HFF-Myc (cell line): ENCODE results near the gene TMEM243.

Experiments
- DNase-seq: peaks from one replicate; pipeline ENCODE4 v3.0.0-alpha.2; 2011; ENCODE audit warnings: low read depth; ENCODE audit errors: extremely low read depth
- H3K4me3 ChIP-seq: replicated peaks from 2 replicates; pipeline ENCODE4 v1.5.1; 2011; ENCODE audit warnings: low read depth, mild to moderate bottlenecking, control low read depth, low read length
- CTCF ChIP-seq: IDR thresholded peaks from 2 replicates; pipeline ENCODE4 v1.5.1; 2012; ENCODE audit warnings: mild to moderate bottlenecking, low read depth, low read length, control low read depth; ENCODE audit errors: missing control alignments

The TMEM243 gene

GRCh38 chr7:87220026-87220733 is 648 bp upstream of the TMEM243 start:
- peak overlapping the region; percentile 87 for H3K4me3 ChIP-seq
- DNase-seq: peak; percentile 20
- no peak for TF ChIP-seq CTCF

DNA sequence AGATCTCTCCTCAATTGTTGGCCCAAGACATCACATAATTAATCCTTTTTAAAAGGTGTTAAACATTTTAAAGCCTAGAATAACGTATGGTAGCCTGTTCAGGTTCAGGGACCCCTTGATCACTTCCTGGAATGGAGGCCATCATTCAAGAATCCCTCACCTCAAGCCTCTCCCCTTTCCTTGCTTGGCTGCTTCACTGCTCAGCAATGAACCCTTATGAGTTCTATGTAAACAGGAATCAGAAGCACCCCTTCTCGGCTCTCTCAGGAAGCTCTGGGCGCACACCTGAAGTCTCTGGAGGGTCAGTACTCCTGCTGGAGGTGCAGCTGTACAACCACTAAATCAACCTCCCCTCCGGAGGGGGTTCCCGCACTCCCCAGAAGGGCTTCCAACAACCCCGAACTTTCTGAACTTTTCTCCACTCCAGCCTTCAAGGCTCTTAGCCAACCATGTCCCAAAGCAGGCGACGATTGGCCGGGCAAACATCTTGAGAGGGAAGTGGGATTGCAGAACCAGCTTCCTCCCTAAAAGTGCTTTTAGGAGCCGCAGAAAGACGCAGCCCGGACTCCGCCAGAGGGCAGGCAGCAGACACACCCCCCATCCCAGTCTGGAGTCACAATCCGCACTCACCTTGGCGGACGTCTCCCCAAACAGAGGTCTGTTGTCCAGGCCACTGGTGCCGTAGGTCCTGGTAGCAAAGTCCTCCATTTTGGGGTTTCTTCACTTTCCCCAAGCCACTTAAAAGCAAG is 562 bp downstream of the TMEM243 start:
- no peak for DNase-seq
- peak overlapping the region; percentile 87 for H3K4me3 ChIP-seq
- TF ChIP-seq CTCF: no peak

- H3K4me3 ChIP-seq: peak overlapping the region; percentile 87
- DNase-seq: no peak
- TF ChIP-seq CTCF: no peak
Observed at GRCh38 chr7:87217983-87218653, 1.4 kb downstream of the TMEM243 start.

DNA sequence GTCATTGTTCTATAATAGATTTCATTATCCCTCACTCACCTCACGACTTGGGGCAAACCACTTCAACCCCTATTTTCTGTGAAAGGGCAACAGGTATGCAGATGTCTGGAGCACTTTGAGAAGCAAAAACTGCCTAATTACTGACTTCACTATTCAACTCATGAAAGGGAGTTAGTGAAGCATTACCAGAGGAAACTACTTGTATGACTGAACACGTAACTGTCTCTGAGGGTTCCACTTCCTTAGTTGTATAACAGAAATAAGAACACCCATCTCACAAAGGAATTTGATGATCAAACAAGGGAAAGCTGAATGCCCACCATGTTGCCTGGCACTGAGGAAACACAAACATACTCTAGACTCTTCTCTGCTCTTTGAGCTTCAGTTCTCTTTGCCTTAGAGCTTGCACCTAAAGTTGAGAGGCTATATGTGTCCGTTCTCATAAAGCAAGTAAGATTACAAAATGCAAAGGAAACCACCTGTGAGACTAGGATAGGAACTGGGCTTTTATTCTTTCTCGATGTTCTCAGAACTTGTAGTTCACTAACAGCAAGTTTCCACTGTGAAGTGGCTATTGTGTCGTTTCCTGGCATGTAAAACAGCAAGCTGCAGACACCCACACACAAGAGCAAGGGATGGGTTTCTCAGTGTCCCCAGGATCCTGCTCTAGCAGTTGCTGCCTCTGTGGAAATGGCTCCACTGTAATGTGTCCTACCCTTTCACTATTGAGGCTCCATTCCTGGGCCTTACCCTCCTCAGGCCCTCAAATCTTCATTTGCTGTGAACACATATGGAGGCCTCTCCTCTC is 2.6 kb downstream of the TMEM243 start:
- DNase-seq: no peak
- TF ChIP-seq CTCF: no peak
- no peak overlapping the region for H3K4me3 ChIP-seq

DNA sequence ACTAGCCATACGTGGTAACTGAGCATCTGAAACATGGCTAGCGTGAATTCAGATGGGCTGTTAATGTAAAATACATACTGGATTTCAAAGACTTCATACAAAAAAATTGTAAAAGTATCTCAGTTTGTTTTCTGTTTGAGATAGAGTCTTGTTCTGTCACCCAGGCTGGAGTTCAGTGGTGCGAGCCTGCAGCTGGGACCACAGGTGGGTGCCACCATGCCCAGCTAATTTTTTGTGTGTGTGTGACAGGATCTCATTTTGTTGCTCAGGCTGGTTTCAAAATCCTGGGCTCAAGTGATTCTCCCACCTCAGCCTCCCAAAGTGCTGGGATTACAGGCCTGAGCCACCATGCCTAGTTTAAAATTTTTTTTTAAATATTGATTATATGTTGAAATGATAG is 4.5 kb downstream of the TMEM243 start:
- no peak overlapping the region for H3K4me3 ChIP-seq
- no peak for TF ChIP-seq CTCF

DNA sequence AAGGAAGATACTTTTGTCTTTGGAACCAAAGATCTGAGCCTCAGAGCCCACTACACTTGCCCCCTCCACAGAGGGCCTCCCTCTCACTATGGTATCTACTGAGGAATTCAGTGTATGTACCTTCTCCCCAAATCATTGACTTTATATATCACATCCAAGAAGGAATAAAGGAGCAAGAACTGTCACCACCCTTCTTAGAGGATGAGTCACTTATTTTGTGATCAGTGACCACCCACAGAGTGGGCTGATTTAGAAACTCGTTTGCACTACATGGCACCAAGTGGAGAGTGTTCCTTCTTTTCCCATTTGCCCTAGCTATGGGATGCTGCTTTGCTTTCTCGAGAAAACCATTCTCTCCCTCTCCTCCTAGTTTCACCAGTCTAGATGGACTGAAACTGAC is 5.7 kb downstream of the TMEM243 start:
- DNase-seq: no peak
- no peak overlapping the region for H3K4me3 ChIP-seq
- TF ChIP-seq CTCF: no peak

More for the DNA sequence above, 4.5 kb downstream of the TMEM243 start:
- DNase-seq: no peak
